HG03097 (cell line): ENCODE results near the gene PRX.
A peak's percentile ranks its signal among the peaks of the same experiment; 100 is the strongest.
"Not testable (repeated sequence)": the region's sequence is repeated elsewhere in the genome, so short reads cannot be mapped to it uniquely, and the experiment has no call there.

Source experiments
- ATAC-seq: cut with Tn5 transposase; IDR thresholded peaks from one replicate; pipeline ENCODE4 v1.9.1; 2021; ENCODE audit not compliant: unreplicated experiment, low FRiP score

The PRX gene

DNA sequence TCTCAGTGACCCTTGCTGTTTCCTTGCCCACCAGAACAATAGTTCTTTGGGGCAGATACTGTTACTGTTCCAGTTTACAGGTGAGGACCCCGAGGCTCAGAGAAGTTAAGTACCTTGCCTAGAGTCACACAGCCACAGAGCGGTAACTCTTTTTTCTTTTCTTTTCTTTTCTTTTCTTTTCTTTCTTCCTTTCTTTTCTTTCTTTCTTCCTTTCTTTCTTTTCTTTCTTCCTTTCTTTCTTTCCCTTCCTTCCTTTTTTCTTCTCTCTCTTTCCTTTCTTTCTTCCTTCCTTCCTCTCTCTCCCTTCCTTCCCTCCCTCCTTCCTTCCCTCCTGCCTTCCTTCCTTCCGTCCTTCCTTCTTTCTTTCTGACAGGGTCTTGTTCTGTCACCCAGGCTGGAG is 4.9 kb upstream of the PRX start:
- no peak for ATAC-seq

DNA sequence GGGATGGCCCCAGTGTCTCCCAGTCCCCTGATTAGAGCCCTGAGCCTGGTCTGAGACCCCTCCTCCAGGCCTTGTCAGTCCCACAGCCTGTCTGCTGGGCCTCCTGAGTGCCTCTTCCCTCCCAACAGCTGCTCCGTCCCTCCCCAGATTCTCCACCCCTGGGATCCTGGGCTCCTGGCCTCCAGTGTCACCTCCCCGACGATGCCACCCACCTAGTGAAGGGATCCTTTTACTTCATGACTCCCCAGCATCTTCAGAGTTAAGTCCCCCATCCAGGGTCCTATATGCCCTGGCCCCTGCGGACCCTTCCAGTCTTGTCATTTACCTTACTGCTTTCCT is 4.4 kb upstream of the PRX start:
- no peak for ATAC-seq

DNA sequence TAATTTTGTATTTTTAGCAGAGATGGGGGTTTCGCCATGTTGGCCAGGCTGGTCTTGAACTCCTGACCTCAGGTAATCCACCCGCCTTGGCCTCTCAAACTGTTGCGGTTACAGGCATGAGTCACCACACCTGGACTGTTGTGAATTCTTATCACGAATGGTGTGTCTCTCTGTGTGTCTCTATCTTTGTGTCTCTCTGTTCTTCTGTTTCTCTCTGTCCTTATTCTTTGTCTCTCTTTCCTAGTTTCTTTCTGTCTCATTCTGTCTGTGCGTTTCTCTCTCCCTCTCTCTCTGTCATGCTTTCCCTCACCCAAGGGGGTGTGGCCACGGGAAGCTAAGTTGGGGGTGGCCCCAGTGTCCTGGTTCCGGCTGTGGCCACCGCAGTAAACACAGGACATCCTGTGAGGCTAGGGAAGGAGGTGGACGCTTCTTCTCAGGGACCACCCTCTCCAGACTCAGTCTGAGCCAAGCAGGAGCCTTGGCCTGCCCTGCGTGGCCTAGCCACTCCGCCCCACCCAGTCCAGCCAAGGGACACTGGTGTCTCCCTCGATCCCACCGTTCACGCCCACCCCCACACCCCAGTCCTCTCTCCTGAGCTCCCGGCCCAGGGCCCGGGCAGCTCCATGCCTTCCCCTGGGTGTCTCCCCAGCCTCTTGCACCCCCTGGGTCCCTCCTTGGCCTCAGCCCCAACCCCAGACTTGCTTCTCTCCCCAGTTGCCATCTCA is 3.9 kb upstream of the PRX start:
- ATAC-seq = no peak

DNA sequence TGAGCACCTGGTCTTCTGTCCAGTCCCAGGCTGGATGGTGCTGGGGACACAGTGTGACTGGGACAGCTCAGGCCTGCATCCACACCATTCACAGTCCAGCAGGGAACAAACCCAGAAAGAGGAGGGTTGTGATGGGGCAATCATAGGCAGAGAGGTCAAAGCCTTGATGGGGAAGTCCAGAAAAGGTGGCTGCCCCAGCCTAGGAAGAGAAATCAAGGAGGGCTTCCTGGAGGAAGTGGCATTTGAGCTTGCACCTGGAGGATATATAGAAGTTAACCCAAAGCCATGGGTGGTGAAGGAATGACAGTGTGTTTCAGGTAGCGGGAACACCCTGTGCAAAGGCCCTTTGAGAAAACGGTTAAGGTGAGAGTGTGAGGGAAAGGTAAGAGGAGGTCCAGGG is 2.6 kb upstream of the PRX start:
- ATAC-seq = no peak

DNA sequence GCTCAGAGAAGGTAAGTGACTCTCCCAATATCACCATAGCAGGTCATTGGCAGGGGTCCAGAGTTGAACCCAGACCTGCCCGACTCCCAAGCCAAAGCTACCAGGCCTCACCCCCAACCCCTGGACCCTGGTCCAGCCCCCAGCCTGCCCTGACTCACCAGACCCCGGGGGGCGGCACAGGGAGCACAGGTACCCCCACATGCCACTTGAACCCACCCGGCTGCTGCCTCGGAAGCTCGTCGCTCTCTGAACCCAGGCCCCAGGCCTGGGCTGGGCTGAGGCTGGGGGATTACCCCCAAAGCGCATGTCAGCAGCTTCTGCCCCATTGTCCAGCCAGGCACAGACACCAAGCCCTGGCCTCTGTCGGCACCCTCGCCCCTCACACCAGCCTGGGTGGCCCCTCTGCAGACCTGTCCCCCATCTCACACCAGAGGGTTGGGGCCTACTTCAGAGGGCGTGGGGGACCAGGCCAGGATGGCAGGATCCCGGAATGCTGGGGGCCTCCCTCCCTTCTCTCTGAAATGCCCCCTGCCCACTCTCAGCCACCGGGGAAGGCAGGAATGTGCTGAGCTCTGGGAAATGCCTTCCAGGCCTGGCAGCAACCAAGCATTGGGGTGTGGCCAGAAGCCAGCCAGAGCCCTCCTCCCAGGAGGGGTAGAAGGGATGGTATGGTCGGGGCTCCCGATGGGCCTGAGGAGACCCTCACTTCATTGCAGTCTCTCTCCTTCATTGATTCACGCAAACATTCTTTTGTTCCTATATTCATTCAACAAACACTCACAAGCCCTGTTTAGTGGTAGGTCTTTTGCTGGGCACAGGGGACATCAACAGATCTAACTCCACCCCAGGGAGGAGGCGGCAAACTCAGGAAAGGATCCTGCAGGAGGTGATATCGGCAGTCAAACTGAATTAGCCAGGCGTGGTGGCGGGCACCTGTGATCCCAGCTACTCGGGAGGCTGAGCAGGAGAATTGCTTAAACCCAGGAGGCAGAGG is 1.7 kb upstream of the PRX start:
- ATAC-seq = no peak

DNA sequence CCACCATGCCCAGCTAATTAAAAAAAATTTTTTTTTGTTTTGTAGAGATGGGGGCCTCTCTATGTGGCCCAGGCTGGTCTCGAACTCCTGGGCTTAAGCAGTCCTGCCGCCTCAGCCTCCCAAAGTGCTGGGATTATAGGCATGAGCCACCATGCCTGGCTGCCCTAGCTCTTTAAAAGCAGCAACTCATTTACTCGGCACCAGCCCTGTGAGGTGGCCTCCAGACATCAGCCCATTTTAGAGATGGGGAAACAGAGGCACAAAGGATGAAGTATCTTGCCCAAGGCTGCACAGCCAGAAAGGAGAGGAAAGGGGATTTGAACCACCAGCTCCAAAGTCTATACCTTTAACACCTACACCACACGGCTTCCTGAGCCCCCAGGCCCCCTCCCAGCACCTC is 312 bp downstream of the PRX start:
- no peak for ATAC-seq

DNA sequence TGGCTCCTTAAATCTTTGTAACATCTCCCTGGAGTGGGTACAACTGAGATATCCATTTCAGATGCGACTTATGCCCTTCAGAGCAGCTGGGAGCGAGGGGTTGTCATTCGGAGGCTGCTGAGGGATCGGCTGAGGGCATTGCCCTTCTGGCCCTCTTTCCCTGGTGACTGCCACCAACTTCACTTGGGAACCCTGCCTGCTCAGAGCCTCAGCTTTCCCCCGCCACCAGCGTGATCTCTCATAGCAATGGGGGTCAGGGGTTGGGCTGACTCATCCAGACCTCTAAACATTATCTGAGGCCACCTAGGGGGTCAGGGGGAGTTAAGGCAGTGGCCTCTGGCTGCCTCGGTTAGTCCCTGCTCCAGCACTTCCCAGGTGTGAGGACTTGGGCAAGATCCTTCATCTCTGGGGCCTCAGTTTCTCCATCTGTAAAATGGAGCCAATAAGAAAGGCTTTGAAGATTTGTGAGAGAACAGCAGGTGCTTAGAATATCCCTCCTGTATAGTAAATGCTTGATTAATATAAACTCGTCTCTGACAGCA is 1.1 kb downstream of the PRX start:
- no peak for ATAC-seq

DNA sequence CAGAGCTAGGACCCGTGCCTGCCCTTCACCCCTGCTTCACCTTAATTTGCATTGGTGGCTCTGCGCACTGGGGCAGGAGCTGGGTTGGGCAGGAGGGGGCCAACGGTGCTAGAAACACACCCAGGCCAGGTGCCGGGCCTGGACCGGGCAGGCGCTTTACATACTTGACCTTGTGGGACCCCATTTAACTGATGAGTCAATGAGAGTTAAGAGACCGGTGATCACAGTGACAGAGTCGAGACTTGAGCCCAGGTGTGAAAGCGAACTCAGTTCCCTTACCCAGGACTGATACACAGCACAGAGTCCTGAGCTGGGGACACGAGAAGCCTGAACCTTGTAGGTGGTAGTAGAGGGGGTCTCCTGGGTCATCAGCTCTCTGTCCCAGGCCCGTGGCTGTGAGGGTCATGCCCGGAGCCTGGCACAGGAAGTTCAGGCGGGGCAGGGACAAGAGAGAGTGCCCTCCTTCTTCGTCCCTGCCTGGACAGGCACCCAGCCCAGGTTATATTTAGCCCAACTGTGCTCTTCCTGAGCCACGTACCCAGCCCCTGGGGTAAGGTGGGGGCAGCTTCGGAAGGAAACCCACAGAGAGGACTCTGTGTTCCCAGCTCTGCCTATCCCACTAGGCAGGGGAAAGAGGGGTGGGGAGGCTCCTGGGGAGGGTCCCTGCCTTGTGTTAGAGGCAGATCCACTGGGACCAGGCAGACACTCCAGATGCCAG is 1.9 kb downstream of the PRX start:
- ATAC-seq = no peak

DNA sequence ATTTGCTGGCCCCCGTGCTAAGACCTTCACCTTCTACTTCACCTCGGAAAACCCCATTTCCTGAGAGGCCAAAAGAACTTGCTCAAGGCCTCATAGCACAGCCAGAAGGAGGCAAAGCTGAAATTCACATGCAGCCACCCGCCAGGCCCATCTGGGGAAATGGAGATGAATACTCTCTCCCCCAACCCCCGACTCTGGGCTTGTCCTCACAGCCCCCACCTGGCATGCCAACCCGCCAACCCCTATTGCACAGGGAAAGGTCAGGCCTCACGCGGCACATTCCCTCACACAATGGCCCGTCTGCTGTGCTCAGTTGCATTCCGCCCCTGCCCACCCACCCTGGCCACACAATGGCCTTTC is 3.2 kb downstream of the PRX start:
- no peak for ATAC-seq

DNA sequence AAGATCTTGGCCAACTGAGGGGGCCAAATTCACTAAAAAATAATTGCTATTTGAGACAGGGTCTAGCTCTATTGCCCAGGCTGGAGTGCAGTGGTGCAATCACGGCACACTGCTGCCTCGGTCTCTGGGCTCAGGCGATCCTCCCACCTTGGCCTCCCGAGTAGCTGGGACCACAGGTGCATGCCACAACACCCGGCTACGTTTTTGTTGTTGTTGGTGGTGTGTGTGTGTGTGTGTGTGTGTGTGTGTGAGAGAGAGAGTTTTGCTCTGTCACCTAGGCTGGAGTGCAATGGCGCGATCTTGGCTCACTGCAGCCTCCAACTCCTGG is 4.6 kb downstream of the PRX start:
- ATAC-seq = not testable (repeated sequence)

DNA sequence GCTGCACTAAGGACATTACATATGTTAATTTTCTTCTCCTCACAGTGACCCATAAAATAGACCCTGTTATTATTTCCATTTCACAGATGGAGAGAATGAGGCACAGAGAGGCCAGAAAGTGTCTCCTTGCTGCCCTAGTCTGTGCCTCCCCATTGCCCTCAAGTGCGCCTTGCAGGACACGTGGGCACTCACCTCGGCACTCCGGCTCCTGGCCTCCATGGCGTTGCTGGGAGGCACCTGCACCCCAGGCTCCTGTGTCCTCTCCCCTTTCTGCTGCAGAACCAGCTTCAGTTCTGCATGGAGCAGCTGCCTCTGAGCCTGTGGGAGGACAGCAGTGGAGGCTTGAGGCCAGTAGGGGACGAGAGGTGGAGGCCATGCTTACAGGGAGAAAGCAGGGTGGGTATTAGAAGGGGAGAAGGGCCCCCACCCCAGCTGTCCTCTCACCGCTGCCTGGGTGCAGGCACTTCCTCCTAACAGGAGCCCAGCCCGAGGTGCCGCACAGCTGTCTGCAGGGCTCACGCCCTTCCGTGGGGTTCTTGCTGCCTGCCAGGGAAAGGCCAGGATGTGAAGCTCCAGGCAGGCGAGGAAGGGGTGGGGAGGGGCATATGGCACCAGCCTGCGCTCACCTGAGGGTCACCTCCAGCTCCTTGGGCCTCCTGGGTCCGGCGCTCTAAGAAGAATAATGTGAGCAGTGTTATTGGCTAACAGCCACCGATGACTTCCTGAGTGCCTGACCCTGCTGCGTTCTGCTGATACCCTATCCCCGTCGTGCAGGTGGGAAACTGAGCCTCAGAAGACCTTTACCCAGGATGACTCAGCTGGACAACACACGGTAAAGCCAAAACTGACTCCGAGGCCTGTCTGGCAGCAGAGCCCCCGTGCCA is 5.2 kb downstream of the PRX start:
- no peak for ATAC-seq

DNA sequence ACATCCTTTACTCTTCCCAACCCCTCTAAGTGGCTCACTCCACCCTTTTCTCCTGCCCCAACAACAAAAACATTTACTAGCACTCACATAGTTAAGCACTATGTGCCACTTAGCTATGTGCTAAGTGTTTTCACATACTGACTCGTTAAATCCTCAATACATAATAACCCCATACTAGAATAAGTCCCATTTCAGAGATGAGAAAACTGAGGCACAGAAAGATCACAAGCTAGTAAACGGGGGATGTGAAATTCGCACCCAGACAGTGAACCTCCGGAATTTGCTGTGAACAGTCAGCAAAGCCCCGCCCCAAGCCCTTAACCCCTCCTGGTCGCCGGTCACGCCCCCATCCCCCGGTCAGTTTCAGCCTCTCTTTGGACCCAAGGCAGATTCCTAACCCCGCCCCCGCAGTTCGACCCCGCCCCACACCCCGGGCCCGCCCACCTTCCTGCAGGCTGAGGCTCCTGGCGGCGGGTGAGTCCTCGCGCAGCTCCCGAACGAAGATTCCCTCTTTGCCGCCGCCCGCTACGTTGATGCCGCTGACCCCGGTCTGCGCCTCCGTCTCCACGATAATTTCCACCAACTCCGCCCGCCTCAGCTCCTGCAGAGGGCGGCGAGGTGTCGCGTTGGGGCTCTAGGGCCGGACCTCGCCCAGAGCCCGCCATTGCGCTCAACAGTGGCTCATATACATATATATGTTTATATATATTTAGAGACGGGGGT is 9.8 kb downstream of the PRX start:
- ATAC-seq = peak; percentile 53

DNA sequence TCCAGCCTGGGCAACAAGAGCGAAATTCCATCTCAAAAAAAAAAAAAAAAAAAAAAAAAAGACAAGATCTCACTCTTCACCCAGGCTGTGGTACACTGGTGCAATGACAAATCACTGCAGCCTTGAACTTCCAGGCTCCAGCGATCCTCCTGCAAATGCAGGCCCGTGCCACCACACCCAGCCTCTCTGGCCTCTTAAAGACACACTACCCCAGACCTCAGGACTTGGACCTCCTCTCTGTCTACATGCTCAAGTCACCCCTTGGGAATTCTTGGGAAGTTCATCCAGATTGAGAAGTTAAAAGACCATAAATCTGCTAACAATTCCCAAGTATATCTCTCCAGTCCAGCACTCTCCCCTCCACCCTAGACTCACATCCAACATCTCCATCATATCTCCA is 12.6 kb downstream of the PRX start:
- no peak for ATAC-seq

DNA sequence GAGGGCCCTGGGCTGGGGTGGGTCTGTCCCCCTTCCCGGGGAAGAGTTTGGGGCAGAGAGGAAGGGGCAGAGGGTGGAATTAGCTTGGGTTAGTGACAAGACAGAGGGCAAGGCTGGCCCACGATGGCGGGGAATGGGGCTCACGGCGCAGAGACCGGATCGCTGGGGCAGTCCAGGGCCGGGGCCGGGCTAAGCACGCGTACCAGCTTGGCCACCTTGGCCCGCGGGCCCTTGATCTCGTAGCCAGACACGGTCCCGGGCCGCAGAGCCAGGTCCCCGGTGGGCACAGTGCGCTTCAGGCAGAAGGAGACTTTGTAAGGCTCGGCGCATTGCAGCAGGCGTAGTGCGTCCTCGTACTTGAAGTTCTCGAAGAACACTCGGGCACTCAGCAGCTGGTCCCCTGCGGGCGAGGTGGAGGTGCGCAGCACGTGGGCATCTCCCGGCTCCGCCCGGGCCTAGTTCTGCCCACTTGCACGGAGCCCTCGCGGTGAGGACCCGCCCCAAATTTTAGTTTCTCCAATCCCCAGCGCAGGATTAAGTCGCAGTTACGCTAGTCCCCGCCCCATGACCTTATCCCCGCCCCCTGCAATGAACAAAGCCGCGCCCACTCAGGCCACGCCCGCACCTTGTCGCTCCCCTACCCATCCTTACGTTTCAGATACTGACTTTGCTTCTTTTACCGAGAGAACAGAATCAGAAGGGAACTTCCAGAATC is 14.6 kb downstream of the PRX start:
- no peak for ATAC-seq

DNA sequence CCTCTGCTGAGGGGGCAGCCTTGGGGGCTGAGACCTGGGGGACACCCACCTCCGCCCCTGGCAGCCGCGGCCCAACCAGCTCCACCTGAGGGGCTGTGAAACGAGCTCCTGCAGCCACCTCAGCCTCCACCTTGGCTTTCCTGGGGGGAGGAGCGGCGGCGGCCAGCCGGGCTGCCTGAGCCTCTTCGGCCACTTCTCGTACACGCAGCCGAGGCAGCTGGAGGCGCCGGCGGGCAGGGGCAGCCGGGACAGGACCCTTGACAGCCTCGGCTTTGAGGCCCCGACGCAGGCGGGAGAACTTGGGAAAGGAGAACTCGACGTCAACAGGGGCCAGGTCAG is 15.6 kb downstream of the PRX start:
- ATAC-seq = no peak

DNA sequence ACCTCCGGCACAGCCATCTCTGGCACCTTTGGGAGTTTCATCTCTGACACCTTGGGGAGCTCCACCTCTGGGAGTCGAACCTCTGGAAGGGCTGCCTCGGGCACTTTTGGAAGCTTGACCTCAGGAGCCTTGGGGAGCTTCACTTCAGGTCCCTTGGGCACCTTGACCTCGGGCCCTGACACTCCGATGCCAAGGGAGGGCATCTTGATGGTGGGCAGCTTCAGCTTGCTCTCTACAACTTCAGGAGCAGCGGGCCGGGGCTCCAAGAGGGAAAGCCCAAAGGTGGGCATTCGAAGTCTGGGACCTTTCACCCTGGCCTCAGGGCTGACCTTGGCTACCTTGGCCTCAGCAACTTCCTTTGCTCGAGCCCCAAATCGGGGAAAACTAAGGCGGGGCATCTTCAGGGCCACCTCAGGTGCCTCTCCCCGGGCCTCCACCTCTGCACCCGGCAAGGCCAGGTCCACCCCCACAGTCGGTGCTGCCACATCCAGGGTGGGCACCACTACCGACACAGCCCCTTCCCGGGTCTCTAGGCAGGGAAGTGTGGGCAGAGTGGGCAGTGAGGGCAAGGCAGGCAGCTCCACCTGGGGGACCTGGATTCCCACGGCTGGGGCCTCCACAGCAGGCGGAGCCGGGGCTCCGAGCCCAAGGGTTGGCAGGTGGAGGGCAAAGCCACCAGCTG is 16.2 kb downstream of the PRX start:
- ATAC-seq = no peak

DNA sequence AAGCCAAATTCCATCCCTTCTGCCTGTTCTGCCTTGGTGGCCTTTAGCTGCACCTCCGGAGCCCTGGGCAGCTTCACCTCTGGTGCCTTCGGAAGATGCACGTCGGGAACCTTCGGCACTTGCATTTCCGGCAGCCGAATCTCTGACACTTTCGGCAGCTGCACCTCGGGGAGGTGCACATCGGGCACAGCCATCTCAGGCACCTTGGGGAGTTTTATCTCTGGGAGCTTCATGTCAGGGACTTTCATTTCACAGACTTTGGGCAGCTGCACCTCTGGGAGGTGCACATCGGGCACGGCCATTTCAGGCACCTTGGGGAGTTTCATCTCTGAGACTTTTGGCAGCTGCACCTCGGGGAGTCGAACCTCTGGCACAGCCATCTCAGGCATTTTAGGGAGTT is 17.2 kb downstream of the PRX start:
- no peak for ATAC-seq

DNA sequence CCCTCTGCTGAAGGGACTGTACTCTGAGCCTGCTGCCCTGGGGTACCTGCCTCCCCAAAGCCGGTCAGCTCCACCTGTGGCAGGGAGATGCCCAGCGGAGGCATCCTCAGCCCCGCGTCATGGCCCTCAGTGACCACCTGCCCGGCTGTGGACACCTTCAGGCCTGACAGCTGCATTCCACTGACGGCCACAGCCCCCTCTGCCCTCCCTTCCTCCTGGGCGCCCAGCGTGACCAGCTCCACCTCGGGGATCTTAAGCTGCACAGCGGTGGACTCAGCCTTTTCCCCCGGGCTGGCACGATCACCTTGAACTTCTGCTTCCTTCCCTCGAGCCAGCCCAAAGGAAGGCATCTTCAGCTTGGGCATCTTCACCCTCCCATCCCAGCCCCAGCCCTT is 18.4 kb downstream of the PRX start:
- ATAC-seq = no peak
